ENCODE data around the gene FKRP. TPM values are rescaled to one million over a fixed set of nuclear protein-coding genes. Genes with fewer than 3 reads are reported as not detected.

The FKRP gene
- total and polyA plus RNA-seq, 2 of the 13 experiments (the other 11 are each of a cell fraction or from before 2014, with no cell fraction given): 7.3 to 9.8 TPM

DNA sequence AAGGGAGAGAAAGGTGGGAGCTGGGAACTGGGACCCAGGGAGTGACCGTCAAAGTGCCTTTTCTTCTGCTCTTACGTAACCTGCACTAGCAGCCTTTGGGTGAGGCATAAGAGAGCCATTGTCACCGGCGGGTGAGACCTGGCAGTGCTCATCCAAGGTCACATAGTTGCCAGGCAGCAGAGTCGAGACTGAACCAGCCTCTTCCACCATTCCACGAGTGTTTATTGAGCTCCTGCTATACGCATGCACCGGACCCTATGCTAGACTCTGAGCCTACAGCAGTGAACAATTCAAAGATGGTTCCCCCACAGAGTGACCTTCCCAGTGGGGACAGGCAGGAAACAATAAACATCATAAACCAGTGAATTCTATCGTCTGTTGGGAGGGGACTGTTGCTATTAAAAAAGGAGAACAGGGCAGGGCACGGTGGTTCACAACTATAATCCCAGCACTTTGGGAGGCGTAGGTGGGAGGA is 19.0 kb downstream of the FKRP start:
- Histone ChIP-seq H3K36me3 (replicated peaks in 1 of 2; ENCODE audit: control insufficient read depth in 1 of 2, insufficient read depth in 2 of 2, low read length in 2 of 2) (no peaks in the 10 kb centered on the region), H2AFZ (ENCODE audit: low read length) (no peak overlapping the region), H3K9me3 (ENCODE audit: low read length) (no peaks in the 10 kb centered on the region), H3K4me1 (ENCODE audit: insufficient read depth, low read length) (peaks cover 68% of the 10 kb centered on the region), H3K27ac (ENCODE audit: extremely low read length, insufficient read depth, low read length) (peak overlapping the region; percentile 66), H3K79me2 (ENCODE audit: insufficient read depth, low read length) (no peaks in the 10 kb centered on the region), H4K20me1 (ENCODE audit: insufficient read depth, low read length) (no peaks in the 10 kb centered on the region), H3K4me2 (ENCODE audit: low read depth, low read length) (peak overlapping the region; percentile 52), H3K27me3 (ENCODE audit: control insufficient read depth in 1 of 2, insufficient read depth in 2 of 2, low read length in 2 of 2) (no peaks in the 10 kb centered on the region), H3K9ac (ENCODE audit: insufficient read depth, low read depth, low read length) (peak overlapping the region; percentile 56; the same call in 1 of the 2 replicates), H3K4me3 (replicated peaks in 1 of 3; ENCODE audit: insufficient read depth in 1 of 3, low read depth in 2 of 3, low read length in 3 of 3) (peak overlapping the region in 1 of 3 experiments; percentile 25; a peak in 2 of 6 replicates)
- DNase-seq (ENCODE audit: low spot score) (peak; percentile 92), FAIRE-seq (peak; percentile 78), ATAC-seq (peak; percentile 79)
- intact Hi-C loops (cut with micrococcal nuclease; ENCODE audit: unreplicated experiment): no loop called here
- 0% methylated on average over 11 of the region's 11 CpGs for WGBS (ENCODE audit: low lambda C conversion rate)
- BruUV-seq (replicated peaks): no TSS peak
- POLR2A ChIA-PET: interaction anchor here (0.5 to 1.6 kb wide), 11 partner anchors 11 to 164 kb away, joined by 3 to 14 read pairs (median 4); partner anchors contain the start of gene SLC1A5
- in situ Hi-C loops (cut with HindIII; ENCODE audit: extremely low pct_ligation_motif_present, low pct_unique_long_range_greater_than_20kb): no loop called here
- CTCF ChIA-PET (ENCODE audit: low intra/inter-chr PET ratio, low total read pairs): no interaction called here
- TF ChIP-seq ZNF121 (CRISPR knock-in tag; IDR thresholded peaks at IDR 0.05) (no peak), NPAS2 (CRISPR knock-in tag; IDR thresholded peaks at IDR 0.05; ENCODE audit: borderline replicate concordance) (no peak), ZBTB39 (CRISPR knock-in tag; IDR thresholded peaks at IDR 0.05) (no peak), XBP1 (CRISPR knock-in tag; IDR thresholded peaks at IDR 0.05) (no peak), ZSCAN31 (CRISPR knock-in tag; IDR thresholded peaks at IDR 0.05; ENCODE audit: low read depth) (0 out of 2 replicates have a peak, but pooled peaks have one; percentile 39), PAF1 (CRISPR knock-in tag; IDR thresholded peaks at IDR 0.05) (no peak), FOXO1 (CRISPR knock-in tag; IDR thresholded peaks at IDR 0.05) (peak; percentile 41; the same call in 1 of the 2 replicates), HNF4G (IDR thresholded peaks at IDR 0.05; ENCODE audit: borderline replicate concordance, low read depth, low read length) (peak; percentile 25; the same call in 1 of the 2 replicates), HNF4G (CRISPR knock-in tag; IDR thresholded peaks at IDR 0.05; ENCODE audit: borderline replicate concordance, low read depth) (no peak), MED1 (CRISPR knock-in tag; IDR thresholded peaks at IDR 0.05) (peak; percentile 47; the same call in 1 of the 2 replicates), ZNF180 (CRISPR knock-in tag; IDR thresholded peaks at IDR 0.05; ENCODE audit: borderline replicate concordance, low read depth) (no peak), ZNF644 (CRISPR knock-in tag; IDR thresholded peaks at IDR 0.05; ENCODE audit: low read depth) (peak; percentile 85), ZNF788 (CRISPR knock-in tag; IDR thresholded peaks at IDR 0.05; ENCODE audit: borderline replicate concordance) (peak; percentile 61; the same call in 1 of the 2 replicates), KLF6 (CRISPR knock-in tag; IDR thresholded peaks at IDR 0.05) (0 out of 2 replicates have a peak, but pooled peaks have one; percentile 56), ASH2L (IDR thresholded peaks at IDR 0.05; ENCODE audit: insufficient read length, low read depth, low read length) (no peak), ZFP82 (CRISPR knock-in tag; IDR thresholded peaks at IDR 0.05; ENCODE audit: borderline replicate concordance) (no peak; the same call in 1 of the 2 replicates), ARNT (IDR thresholded peaks at IDR 0.05) (no peak), XRCC5 (optimal IDR thresholded peaks at IDR 0.05; ENCODE audit: low read length) (peak; percentile 69), ZNF501 (CRISPR knock-in tag; IDR thresholded peaks at IDR 0.05) (0 out of 2 replicates have a peak, but pooled peaks have one; percentile 37), ZNF292 (CRISPR knock-in tag; IDR thresholded peaks at IDR 0.05; ENCODE audit: borderline replicate concordance, low read depth) (peak; percentile 79; the same call in 1 of the 2 replicates), YEATS2 (CRISPR knock-in tag; IDR thresholded peaks at IDR 0.05; ENCODE audit: borderline replicate concordance) (peak; percentile 58; the same call in 1 of the 2 replicates)
- TF ChIP-seq, protein P1, sequence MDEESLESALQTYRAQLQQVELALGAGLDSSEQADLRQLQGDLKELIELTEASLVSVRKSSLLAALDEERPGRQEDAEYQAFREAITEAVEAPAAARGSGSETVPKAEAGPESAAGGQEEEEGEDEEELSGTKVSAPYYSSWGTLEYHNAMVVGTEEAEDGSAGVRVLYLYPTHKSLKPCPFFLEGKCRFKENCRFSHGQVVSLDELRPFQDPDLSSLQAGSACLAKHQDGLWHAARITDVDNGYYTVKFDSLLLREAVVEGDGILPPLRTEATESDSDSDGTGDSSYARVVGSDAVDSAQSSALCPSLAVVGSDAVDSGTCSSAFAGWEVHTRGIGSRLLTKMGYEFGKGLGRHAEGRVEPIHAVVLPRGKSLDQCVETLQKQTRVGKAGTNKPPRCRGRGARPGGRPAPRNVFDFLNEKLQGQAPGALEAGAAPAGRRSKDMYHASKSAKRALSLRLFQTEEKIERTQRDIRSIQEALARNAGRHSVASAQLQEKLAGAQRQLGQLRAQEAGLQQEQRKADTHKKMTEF (CRISPR knock-in tag; IDR thresholded peaks at IDR 0.05): peak; percentile 58; the same call in 1 of the 2 replicates
